K562 (cell line): ENCODE data around the gene ANKS1B. TPM values are rescaled to one million over a fixed set of nuclear protein-coding genes. Genes with fewer than 3 reads are reported as not detected.

ENCODE experiments used
- ATAC-seq: fragments of 200-7000 bp; cut with Tn5 transposase; 3 replicates; pipeline ENCODE4 v1.9.1; 2020; ENCODE audit warnings: moderate library complexity
- BruUV-seq: library from RNA; stranded (reverse); fragments of 400-500 nt; replicated peaks from 2 replicates; lab custom pipeline; 2021; lab: Mats Ljungman, UMichigan
- CTCF ChIA-PET: fragments of 300-600 bp; formaldehyde crosslinking; extraction: SDS; loops from one replicate; lab custom pipeline; 2021; ENCODE audit warnings: low intra/inter-chr PET ratio; lab: Yijun Ruan, JAX
- POLR2A ChIA-PET: fragments of 300-600, 350-650 bp; sonication (Branson Sonifier 250); formaldehyde crosslinking; extraction: SDS; loops from one replicate; lab custom pipeline; 2021; ENCODE audit warnings: antibody characterized with exemption, inconsistent platforms; lab: Yijun Ruan, JAX
- DNase-seq, 4 experiments: peaks; one replicate each; pipeline versions ENCODE4 v3.0.0 to v3.0.0-alpha.2; 2011 to 2018; ENCODE audit warnings: low spot score in 3 of 4, mixed read lengths in 3 of 4; ENCODE audit errors: extremely low read depth in 1 of 4
- FAIRE-seq: peaks from 2 replicates; lab custom pipeline; 2011; peaks lifted over from hg19 to GRCh38; lab: Jason Lieb, UNC
- H2AFZ ChIP-seq: 2 replicates; pipeline ENCODE4 v1.6.0; 2011; ENCODE audit warnings: low read depth, low read length, control low read depth, inconsistent platforms
- H3K27ac ChIP-seq: fragments of 200-600 bp; 3 replicates; pipeline ENCODE4 v1.8.0; 2011; ENCODE audit warnings: low read depth, mild to moderate bottlenecking, control low read depth, inconsistent platforms, low read length, moderate library complexity, mixed read lengths; ENCODE audit errors: extremely low read depth
- H3K27me3 ChIP-seq, 2 experiments: fragments of 300-600 bp in 1 of 2; 2 replicates in 1 of 2; 3 replicates in 1 of 2; pipeline versions ENCODE4 v1.6.0 to v1.8.0; 2011; ENCODE audit warnings: inconsistent platforms in 2 of 2, low read length in 2 of 2, mild to moderate bottlenecking in 1 of 2, mixed read lengths in 1 of 2, moderate library complexity in 1 of 2; ENCODE audit not compliant: control insufficient read depth in 2 of 2, insufficient read depth in 2 of 2
- H3K36me3 ChIP-seq: fragments of 300-600 bp; 3 replicates; pipeline ENCODE4 v1.8.0; 2011; ENCODE audit warnings: mild to moderate bottlenecking, low read length, inconsistent platforms; ENCODE audit not compliant: control insufficient read depth, insufficient read depth
- H3K4me1 ChIP-seq, 2 experiments: fragments of 200-600 bp in 1 of 2; replicated peaks in 1 of 2; 2 replicates in 1 of 2; 3 replicates in 1 of 2; pipeline versions ENCODE4 v1.5.1 to v1.8.0; 2011; ENCODE audit warnings: inconsistent platforms in 2 of 2, low read length in 2 of 2, mild to moderate bottlenecking in 1 of 2, mixed read lengths in 1 of 2, moderate library complexity in 1 of 2; ENCODE audit not compliant: control insufficient read depth in 2 of 2, insufficient read depth in 2 of 2
- H3K4me2 ChIP-seq: 2 replicates; pipeline ENCODE4 v1.6.1; 2011; ENCODE audit warnings: low read length, control low read depth, inconsistent platforms, mixed read lengths; ENCODE audit not compliant: insufficient read depth
- H3K4me3 ChIP-seq: fragments of 200-600 bp; sonication (generic), shearing (Covaris generic); 2 replicates; pipeline ENCODE4 v1.5.1; 2016; ENCODE audit warnings: control low read depth, inconsistent platforms
- H3K79me2 ChIP-seq: fragments of 200-600 bp; 3 replicates; pipeline ENCODE4 v1.8.0; 2011; ENCODE audit warnings: low read length, inconsistent platforms; ENCODE audit not compliant: control insufficient read depth, insufficient read depth
- H3K9ac ChIP-seq, 2 experiments: 2 replicates each; pipeline versions ENCODE4 v1.6.0 to v1.6.1; 2011; ENCODE audit warnings: low read depth in 2 of 2, low read length in 2 of 2, control low read depth in 1 of 2, inconsistent platforms in 1 of 2, mild to moderate bottlenecking in 1 of 2, mixed read lengths in 1 of 2; ENCODE audit not compliant: insufficient read depth in 1 of 2
- H3K9me1 ChIP-seq: one replicate; pipeline ENCODE4 v1.6.0; 2011; ENCODE audit warnings: inconsistent platforms, mild to moderate bottlenecking, low read length, moderate library complexity; ENCODE audit not compliant: control insufficient read depth, insufficient read depth
- H3K9me3 ChIP-seq: replicated peaks from 2 replicates; pipeline ENCODE4 v1.5.1; 2011; ENCODE audit warnings: low read depth, low read length, inconsistent platforms; ENCODE audit not compliant: control insufficient read depth, insufficient read depth
- H4K20me1 ChIP-seq: replicated peaks from 2 replicates; pipeline ENCODE4 v1.6.1; 2011; ENCODE audit warnings: low read length, inconsistent platforms, mixed read lengths; ENCODE audit not compliant: control insufficient read depth, insufficient read depth
- CAMTA2 ChIP-seq: fragments of 250-450 bp; sonication (Bioruptor Pico); conservative IDR thresholded peaks from 2 replicates; pipeline ENCODE4 v1.5.1; 2022
- HINFP ChIP-seq: fragments of 450-650 bp; conservative IDR thresholded peaks from 2 replicates; pipeline ENCODE4 v1.6.1; 2016; ENCODE audit warnings: missing genetic modification characterization, low read depth, mild to moderate bottlenecking, control low read depth, missing compliant biosample characterization
- HNRNPUL1 ChIP-seq: fragments of 200-400 bp; formaldehyde crosslinking; IDR thresholded peaks from 2 replicates; pipeline ENCODE4 v1.6.1; 2017; ENCODE audit warnings: low read length
- PML ChIP-seq: IDR thresholded peaks from 2 replicates; pipeline ENCODE4 v1.6.1; 2012; ENCODE audit warnings: low read length, inconsistent platforms
- ZNF282 ChIP-seq: sonication (generic); formaldehyde crosslinking; IDR thresholded peaks from 2 replicates; pipeline ENCODE4 v1.8.1; 2023; ENCODE audit warnings: missing genetic modification reagents
- ZNF695 ChIP-seq: fragments of 450-650 bp; formaldehyde crosslinking; IDR thresholded peaks from 2 replicates; pipeline ENCODE4 v1.4.0; 2020; ENCODE audit warnings: mild to moderate bottlenecking, moderate library complexity
- WGBS: fragments of 100-300 bp; shearing (Covaris generic); methylation state at CpG from one replicate; pipeline ENCODE4 v1.1.6; 2016; ENCODE audit warnings: low coverage, mixed read lengths; ENCODE audit not compliant: insufficient coverage; ENCODE audit errors: missing lambda C conversion rate; 5-methylcytosine and 5-hydroxymethylcytosine counted together
- in situ Hi-C: fragments of 300-500 bp; cut with MboI; formaldehyde crosslinking; loops from 4 replicates; pipeline ENCODE4 v1.15.0; 2018; ENCODE audit warnings: inconsistent platforms, mixed read lengths
- intact Hi-C: fragments of 100-400 bp; cut with micrococcal nuclease; formaldehyde crosslinking; loops from 2 replicates; pipeline ENCODE4 v1.14.2; 2022
- polyA plus RNA-seq, 8 experiments: library from polyadenylated mRNA; depleted of rRNA in 4 of 8; stranded (reverse) in 5 of 8; unstranded in 3 of 8; fragments of >200 nt; fragmentation: Nextera tagmentation in 2 of 8; fragmentation: Illumina TruSeq in 1 of 8; extraction: Ambion mirVana in 2 of 8; extraction: Trizol in 1 of 8; gene quantifications; 2 replicates each; pipeline versions ENCODE4 v1.2.1 to v1.2.3, GENCODE V29; 2011 to 2014; ENCODE audit warnings: inconsistent platforms in 1 of 8, missing spikeins in 1 of 8
- total RNA-seq, 7 experiments: library from RNA; depleted of rRNA in 6 of 7; stranded (reverse); fragments of >200 nt in 6 of 7; fragmentation: Illumina TruSeq in 2 of 7; extraction: Trizol in 2 of 7; gene quantifications; 2 replicates each; pipeline versions ENCODE4 v1.2.1 to v1.2.3, GENCODE V29; 2011 to 2021; ENCODE audit warnings: low replicate concordance in 1 of 7
- TF ChIP-seq, protein P1 (sequence below): fragments of 450-650 bp; formaldehyde crosslinking; IDR thresholded peaks from 2 replicates; pipeline ENCODE4 v1.4.0; 2022; ENCODE audit warnings: mild to moderate bottlenecking, moderate library complexity

The ANKS1B gene
- total and polyA plus RNA-seq, 9 of the 15 experiments (the other 6 are each of a cell fraction or from before 2014, with no cell fraction given) = 0.04 to 0.47 (median 0.28) TPM; not detected in 4

DNA sequence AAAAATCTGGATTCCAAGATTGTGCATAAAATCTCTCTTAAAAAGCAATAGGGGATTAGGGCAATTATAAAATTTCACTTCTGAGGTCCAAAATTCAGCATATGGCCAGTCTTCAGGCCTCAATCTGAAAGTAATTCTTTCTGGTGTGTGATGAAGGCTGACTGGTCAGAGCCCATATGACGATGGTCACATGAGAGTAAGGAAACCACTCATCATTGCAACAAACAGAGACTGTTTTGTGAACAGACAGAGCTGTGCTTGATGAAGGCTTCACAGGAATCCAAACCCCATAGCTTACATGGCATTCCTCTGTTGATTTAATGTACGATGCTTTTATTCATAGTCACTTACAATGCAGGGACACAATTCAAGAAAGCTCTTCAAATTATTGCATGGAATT lies 1101.5 kb downstream of the ANKS1B start:
- FAIRE-seq = no peak
- TF ChIP-seq ZNF695 (CRISPR knock-in tag) (no peak), HINFP (tag) (no peak), PML (no peak), HNRNPUL1 (no peak), CAMTA2 (CRISPR knock-in tag) (no peak), ZNF282 (CRISPR knock-in tag) (no peak)
- TF ChIP-seq, protein P1, sequence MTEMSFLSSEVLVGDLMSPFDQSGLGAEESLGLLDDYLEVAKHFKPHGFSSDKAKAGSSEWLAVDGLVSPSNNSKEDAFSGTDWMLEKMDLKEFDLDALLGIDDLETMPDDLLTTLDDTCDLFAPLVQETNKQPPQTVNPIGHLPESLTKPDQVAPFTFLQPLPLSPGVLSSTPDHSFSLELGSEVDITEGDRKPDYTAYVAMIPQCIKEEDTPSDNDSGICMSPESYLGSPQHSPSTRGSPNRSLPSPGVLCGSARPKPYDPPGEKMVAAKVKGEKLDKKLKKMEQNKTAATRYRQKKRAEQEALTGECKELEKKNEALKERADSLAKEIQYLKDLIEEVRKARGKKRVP (CRISPR knock-in tag) = no peak
- WGBS = 3% methylated on average over 2 of the region's 2 CpGs
- DNase-seq = no peak
- Histone ChIP-seq H3K9ac (no peak overlapping the region), H4K20me1 (no peaks in the 10 kb centered on the region), H3K4me2 (no peak overlapping the region), H3K36me3 (no peaks in the 10 kb centered on the region), H3K79me2 (no peaks in the 10 kb centered on the region), H3K27me3 (peaks cover 0 to 2% of the 10 kb centered on the region in 2 experiments; a peak in 2 of 5 replicates), H3K27ac (no peak overlapping the region), H3K9me3 (no peaks in the 10 kb centered on the region), H3K4me1 (no peaks in the 10 kb centered on the region), H2AFZ (no peak overlapping the region), H3K4me3 (no peak overlapping the region), H3K9me1 (no peaks in the 10 kb centered on the region)
- no peak for ATAC-seq
- intact Hi-C loops (no loop called here), in situ Hi-C loops (no loop called here)
- CTCF ChIA-PET = no interaction called here
- BruUV-seq = no TSS peak
- POLR2A ChIA-PET = interaction anchor here (0.7 kb wide), 1 partner anchor 370 kb away, joined by 4 read pairs; no protein-coding TSS in a partner anchor
